Mucosa of gallbladder (tissue), 1 donor: ENCODE measurements around the gene SLC26A2. TPM values are rescaled to one million over a fixed set of nuclear protein-coding genes. Genes with fewer than 3 reads are reported as not detected.

Experiments
- DNase-seq: peaks from one replicate; pipeline ENCODE4 v3.0.0-alpha.2; 2020; ENCODE audit warnings: low spot score
- total RNA-seq: library from RNA; stranded (reverse); gene quantifications from one replicate; pipeline ENCODE4 v1.2.1, GENCODE V29; 2021
- donor health status: DM: no; HTN: no; CAD: no.

Gene SLC26A2
- total RNA-seq, 1 donor from 2014 or later, result 8.7 TPM

DNA sequence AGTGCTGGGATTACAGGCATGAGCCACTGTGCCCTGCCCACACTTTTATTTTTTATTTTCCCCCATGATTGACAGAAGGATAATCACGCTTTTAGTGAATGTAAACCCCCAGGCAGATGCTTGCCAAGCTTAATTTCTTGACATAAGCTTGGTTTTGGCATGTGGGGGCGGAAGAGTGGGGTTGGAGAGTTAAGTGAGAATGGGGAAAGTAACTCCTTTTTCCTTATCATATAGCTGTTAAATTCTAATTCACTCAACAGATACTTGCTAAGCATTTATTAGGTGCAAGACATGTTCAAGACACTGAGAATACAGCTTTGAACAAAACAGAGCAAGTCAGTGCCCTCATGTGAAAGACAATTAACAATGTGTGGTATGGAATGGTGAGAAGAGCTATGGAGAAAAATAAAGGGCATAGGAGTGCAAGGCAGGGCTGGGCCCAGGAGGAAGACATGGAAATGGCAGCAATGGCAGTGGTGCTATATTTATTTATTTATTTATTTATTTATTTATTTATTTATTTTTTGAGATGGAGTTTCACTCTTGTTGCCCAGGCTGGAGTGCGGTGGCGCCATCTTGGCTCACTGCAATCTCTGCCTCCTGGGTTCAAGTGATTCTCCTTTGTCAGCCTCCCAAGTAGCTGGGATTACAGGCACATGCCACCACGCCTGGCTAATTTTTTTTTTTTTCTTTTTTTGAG is 2.2 kb downstream of the SLC26A2 start:
- DNase-seq, result no peak

DNA sequence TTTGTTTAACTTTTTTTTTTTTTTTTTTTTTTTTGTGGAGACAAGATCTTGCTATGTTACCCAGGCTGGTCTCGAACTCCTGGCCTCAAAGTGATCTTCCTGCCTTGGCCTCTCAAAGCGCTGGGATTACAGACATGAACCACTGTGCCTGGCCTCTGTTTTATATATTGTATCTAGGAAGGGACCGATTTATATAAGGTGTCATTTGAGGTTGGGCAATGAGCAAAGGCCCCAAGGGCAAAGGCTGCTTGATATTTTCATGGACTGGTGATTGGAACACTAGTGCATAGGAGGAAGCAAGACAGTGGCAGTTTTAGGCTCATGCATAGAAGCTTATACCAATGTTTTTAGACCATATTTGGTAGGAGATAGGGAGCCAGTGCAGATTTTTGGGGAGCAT is 3.2 kb downstream of the SLC26A2 start:
- no peak for DNase-seq

DNA sequence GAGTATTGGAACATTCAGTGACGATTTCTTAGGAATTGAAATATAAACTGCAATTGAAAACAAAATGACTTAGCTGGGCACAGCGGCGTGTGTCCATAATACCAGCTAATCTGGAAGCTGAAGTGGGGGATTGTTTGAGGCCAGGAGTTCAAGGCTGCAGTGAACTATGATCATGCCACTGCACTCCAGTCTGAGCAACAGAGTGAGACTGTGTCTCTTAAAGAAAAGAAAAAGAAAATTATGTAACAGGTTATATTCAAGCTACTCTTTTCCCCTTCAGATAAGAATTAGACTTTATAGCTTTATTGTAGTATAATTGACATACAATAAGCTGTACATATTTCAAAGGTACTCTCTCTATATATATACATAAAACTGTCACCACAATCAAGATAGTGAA is 6.4 kb downstream of the SLC26A2 start:
- DNase-seq, result no peak

DNA sequence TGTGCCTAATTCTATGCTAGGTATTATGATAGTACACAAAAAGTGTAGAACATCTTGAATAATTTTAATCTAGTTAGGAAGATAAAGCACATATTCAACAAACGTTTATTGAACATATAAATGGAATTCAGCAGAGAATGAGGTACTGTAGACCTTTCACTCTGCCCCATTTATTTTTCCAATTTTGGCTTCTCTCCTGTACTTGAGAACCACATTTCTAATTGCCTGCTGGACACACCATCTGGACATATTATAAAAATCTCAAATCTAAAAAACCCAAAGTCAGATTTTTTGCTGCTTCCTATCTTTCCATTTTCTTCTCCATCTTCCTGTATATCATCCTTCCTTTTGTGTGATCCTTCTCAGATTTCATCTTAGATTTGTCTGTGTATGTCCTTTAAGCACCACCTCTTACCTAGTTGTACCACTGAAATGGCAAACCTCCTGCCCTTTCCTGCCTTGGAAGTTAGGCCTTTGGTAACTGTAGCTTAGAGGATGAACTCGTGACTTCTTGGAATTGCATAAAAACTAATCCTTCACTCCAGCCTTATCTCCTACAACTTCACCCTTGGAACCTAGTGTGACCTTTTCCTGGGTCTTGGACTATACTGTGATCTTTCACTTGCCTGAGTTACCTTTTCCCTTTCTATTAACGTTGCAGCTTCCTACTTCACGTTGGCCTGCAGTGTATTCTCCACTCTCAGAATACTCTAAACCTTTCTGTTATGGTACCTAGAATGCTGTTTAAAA is 8.8 kb downstream of the SLC26A2 start:
- DNase-seq, result no peak

DNA sequence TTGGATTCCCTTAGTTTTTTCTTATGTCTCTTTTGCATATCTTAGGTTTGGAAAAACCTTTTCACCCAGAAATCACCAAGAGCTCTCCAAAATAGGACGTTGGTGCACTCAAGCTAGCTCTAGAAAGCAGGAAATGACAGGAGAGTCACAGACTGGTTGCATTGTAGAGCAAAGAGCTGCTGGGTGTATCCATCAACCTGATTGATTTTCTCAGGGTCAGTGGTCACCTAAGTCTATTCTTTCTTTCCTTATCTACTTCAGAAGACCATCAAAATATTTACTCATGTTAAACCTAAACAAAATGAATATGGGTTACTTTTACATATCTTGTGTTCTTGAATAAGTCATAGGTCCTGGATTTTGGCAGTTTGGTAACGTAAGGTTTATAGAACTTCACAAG is 14.9 kb downstream of the SLC26A2 start:
- DNase-seq, result no peak

DNA sequence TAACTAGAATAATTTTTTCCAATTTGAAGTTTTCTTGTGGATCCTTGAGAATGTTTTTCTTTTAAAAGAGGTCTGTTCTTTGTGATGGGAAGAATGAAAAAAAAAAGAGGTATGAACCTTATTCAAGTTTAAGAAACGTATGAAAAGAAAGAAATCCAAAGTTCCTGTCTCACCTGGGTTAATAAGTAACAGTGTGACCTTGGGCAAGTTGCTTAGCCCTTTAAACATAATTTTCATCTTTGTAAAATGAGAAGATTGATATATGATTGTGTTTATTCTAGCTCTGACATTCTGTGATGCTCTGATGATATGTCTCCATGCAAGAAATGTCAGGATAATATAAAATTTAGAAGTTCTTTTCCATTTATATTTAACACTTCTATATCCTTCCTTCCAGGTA is 19.3 kb downstream of the SLC26A2 start:
- DNase-seq, result no peak

DNA sequence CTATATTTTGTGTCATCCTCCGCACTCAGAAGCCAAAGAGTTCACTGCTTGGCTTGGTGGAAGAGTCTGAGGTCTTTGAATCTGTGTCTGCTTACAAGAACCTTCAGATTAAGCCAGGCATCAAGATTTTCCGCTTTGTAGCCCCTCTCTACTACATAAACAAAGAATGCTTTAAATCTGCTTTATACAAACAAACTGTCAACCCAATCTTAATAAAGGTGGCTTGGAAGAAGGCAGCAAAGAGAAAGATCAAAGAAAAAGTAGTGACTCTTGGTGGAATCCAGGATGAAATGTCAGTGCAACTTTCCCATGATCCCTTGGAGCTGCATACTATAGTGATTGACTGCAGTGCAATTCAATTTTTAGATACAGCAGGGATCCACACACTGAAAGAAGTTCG is 20.6 kb downstream of the SLC26A2 start:
- no peak for DNase-seq

DNA sequence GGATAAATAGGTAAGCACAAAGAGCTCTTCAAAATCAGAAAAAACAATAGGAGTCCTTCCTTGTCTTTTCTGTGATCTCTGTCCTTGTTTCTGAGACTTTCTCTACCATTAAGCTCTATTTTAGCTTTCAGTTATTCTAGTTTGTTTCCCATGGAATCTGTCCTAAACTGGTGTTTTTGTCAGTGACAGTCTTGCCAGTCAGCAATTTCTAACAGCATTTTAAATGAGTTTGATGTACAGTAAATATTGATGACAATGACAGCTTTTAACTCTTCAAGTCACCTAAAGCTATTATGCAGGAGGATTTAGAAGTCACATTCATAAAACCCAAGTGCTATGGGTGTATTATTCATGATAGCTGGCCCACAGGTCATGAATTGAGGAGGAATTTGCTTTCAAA is 21.9 kb downstream of the SLC26A2 start:
- DNase-seq, result no peak

DNA sequence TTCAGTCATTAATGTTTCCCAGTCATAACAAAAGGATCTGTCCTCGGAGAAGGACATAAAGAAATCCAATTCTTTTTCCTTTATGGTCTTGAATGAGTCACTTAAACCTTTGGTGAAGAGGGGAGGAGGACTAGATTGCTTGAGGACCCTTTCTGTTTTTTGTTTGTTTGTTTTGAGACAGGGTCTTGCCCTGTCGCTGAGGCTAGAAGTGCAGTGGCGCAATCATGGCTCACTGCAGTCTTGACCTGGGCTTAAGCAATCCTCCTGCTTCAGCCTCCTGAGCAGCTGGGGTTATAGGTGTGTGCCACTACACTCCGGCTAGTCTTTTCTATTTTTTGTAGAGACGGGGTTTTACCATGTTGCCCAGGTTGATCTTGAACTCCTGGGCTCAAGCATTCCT is 27.6 kb downstream of the SLC26A2 start:
- DNase-seq, result no peak

DNA sequence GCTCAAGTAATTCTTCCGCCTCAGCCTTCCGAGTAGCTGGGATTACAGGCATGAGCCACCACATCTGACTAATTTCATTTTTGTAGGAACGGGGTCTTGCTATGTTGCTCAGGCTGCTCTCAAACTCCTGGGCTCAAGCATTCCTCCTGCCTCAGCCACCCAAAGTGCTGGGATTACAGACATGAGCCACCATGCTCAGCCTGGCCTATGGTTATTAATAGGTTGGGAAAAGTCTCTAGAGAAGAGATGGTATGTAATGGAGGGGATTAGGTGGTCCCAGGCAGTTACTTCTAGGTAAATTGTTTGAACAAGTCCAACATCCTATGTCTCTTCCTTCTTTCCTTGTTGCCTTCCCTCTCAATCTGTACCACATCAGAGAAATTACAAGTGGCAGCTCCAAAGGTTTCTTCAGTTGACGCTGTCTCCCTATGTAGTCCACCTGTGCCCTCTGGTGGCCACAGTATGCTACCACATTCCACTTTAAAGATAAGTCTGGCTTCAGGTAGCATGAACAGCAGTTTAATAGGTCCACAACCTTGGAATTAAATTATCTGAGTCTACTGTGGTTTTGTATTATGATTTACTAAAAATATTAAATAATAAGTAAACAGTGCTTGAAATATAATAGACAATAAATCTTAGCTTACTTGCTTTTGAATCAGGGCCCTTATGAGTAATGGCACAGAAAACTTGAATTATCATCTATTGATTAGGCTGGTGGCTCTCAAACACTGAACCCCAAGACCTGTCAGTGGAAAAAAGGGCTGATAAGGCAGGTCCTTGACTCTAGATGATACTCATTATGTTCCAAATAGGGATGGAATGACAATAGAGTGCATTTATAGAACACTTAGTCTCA is 30.2 kb downstream of the SLC26A2 start:
- peak; percentile 79 for DNase-seq

DNA sequence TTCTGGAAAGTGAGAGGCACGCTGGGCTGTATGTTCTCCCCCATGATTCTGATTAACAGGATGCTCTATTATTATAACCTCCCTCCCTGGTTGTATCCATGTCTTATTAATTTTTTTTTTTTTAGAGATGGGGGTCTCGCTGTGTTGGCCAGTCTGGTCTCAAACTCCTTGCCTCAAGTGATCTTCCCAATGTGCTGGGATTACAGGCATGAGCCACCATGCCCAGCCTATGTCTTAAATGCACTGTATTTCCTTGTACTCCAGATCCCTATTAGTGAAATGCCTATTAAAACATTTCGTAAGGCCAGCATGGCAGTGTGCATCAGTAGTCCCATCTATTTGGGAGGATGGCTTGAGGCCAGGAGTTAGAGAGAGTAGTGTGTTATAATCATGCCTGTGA is 32.9 kb downstream of the SLC26A2 start:
- DNase-seq, result no peak

DNA sequence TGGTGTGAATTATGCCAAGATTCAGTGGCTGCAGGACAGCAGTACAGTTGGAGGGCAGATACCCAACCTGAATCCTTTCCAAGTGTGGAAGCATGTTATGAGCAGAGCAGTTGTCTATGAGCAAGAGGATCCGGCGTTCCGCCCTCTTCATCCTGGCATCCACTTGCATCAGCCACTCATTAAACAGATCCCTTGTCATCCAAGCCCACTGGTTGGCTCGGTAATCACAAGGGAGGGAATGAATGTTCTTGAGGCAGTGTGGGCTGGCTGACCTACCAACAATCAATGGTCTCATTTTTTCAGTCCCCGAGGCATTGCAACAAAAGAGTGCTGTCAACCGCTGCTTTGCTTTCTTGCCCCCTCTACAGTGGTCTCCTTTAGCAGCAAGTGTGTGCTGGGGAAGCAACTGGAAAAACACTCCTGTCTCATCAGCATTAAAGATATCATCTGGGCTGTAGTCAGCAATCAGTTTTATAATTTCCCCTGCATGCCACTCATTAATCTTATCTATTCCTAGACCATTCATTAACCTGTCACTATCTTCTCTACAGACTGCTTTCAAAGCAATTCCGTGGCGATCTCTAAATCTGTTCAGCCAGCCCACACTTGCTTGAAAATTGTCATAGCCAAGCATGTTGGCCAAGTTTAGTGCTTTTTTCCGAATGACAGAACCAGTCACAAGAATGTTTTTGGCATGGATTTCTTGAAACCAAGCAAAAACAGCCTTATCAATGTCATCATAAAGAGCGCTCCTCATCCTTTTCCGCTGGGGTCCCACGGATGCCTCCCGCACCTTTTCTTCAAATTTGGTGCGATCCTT is 35.0 kb downstream of the SLC26A2 start:
- no peak for DNase-seq

DNA sequence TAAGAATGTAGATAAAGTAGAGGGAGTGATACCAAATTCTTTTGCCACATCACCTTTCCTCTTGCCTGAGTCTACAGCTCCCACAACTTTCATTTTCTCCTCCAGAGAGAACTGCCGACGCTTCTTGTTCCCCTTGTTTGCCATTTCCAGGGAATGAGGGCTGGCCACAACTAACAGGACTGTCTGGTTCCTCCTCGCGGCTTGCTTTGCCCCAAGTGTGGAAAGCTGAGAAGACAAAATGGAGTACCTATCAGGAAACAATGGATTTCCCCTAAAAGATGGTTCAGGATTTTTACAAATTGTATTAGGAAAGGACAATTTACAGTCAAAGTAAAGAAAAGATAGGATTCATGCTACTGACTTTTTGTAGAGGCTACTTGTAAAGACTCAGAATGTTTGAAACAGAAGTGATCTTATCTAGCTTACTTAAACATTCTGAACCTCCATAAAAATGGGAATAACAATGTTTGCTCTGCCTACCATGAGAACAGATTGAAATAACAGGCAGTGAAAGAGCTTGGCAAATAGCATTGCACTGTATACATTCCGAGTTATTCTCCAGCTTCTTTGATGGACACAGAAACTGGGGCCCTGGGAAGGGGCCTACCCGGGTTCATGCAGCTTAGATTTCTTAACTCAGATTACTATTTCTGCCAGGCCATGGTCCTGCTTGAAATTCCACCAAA is 35.8 kb downstream of the SLC26A2 start:
- DNase-seq, result no peak

DNA sequence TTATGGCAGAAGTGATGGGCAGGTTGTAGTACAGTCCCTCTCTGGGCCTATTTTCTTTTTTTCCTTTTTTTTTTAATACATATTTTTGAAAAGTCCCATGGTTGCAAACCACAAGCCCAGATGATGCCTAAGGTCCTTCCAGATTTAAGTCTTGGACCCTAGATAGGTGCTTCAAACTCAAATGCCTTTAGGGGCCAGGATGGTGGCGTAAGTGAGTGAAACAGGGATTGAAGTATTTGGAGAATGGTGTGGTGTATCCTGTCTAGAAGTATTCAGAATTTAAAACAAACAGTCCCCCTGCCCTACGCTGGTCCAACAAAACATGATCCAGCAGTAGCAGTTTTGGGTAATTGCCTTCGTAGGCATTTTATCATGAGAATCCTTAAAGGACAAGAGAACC is 37.7 kb downstream of the SLC26A2 start:
- no peak for DNase-seq

DNA sequence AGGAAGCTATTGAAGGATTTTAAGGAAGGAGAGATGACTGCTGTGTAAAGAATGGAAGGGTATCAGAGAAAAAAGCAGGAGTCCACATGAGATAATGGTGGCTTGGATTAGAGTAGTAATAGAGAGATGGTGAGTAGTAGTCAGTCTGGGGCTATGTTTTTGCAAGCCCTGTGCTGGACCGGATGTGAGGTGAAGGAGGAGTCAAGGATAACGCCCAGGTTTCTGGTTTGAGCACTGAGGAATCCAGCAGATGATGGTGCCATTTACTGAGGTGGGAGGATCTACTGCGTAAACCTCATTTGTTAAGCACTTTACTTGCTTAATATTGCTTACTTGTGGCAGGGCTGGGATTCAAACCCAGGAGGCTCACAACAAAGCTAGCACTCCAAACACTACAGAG is 38.8 kb downstream of the SLC26A2 start:
- DNase-seq, result no peak

DNA sequence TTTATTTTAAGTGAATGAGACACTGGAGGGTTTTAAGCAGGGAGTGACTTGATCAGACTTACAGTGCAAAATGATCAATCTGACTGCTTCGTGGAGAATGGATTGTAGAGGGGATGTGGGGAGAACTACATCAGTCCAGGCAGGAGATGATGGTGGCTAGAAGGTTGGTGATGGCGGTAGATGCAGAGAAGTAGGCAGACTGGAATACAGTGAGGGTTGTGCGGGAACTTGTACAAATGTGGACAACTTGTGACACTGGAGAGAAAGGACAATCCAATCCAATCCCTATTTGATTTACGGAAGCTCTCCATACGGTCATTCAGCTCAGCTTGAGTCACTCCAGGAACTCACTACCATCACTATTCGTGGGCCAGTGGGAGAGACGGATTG is 39.3 kb downstream of the SLC26A2 start:
- DNase-seq, result no peak

DNA sequence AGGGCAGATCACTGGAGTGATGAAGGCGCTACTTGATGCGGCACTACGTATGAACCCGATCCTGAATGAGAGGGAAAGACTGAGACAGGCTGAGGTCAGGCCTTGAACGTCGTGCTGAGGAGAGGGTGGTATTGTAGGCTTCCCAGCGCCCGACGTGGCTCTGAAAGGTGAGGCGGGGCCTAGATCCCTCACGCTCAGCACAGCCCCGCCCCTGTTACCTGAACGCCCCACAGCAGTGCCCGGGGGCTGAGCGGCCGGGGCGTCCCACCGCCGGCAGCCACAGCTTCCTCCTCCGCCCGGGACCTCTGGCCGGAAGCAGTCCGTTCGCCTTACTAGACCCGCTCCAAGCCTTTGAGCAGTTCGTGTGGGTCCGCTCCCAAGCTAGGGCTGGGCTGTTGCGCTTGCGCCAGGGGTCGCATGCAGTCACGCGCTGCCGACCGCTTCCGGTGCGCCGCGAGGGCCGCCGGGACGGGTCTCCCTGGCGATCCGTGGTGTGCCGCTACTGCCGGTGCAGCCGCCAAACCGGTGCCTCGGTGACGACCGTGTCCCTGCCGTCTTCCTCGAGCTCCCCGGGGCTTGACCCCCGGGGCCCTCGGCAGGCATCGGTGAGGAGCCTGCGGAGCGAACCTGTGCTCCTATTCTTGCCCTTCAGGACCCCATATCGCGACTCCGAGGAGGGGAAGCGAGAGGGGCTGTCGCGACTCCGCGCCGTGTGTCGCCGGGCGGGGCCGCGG is 39.9 kb downstream of the SLC26A2 start, which contains the start of the genes HMGXB3 and TIGD6:
Gene HMGXB3 (plus strand): TSS at position 484 of the 734 bp plus-strand sequence. CDS start 4,114 bp downstream, outside the sequence.
Gene TIGD6 (minus strand): TSS at position 399 of the 734 bp plus-strand sequence. CDS start 4,306 bp downstream, outside the sequence.
- peak; percentile 93 for DNase-seq

DNA sequence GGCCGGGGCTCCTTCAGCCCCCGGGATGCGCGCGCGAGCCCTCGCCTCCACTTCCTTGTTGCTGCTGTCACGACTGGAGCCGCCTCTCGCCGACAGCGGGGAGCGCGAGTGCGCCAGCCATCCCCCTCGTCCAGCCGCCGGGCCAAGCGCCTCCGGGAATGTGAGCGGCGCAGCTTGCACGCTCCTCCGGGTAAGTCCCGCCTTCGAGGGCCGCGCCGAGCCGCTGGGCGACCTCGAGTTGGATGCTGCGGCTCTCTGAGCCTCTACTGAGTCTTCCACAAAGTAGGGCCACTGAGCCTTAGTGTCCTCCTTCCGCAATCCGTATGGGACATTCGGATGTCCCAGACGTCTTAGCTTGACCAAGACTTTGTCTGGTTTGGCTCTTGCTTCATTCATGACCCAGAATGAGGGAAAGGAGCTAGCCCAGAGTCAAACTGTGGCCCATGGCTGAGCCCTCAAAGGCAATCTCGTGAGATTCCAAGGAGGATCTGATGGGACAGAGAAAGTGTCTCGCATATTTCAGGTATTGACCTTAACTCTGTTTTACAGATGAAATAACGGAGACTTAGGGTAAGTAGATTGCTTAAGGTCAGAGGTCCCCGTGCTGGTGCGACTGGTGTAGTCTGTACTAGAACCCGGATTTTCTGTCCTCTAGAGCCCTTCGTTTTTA is 40.6 kb downstream of the SLC26A2 start:
- DNase-seq, result peak; percentile 14

DNA sequence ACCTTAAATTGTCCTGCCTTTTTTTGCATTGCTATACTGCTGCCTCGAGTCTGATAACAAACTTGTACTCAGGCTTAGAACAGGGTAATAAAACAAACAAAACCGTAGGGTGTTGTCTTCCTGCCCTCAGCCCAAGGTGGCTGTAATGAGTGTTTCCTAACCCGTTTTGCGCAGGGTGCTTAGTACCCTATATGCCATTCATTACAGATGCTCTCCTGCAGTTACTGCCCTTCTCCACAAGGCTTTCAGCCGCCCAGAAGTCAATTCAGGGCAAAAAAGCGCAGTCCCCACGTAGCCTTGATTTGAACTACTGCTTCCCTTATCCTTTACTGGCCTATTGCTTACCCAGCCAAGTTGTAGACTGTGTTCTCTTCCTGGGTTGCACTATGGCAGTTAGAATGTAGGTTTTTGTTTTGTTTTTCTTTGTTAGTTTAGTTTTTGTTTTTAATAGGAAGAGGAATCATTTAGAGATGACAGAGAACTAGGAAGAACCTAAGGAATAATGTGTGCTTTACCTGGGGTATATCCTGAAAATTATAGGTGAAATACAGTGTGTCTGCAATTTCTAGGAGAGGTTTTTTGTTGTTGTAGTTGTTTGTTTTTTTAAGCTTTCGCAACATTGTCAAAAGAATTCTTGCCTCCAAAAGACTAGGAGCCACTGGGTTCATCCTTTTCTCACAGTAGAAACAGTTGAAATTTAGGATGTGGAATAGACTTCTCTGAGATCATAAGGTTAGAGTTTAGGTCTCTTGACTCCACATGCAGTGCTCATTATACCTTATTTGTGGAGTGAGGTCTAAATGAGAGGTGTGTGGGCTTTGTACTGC is 41.3 kb downstream of the SLC26A2 start:
- peak; percentile 25 for DNase-seq
